Fibroblast of lung (primary cell): ENCODE data around the gene FAM219B. TPM values are rescaled to one million over a fixed set of nuclear protein-coding genes. Genes with fewer than 3 reads are reported as not detected.
"Not testable (repeated sequence)": the region's sequence is repeated elsewhere in the genome, so short reads cannot be mapped to it uniquely, and the experiment has no call there.

Source experiments
- DNase-seq, 2 donors: peaks; one replicate each; pipeline versions ENCODE4 v3.0.0 to v3.0.0-alpha.2; 2010; ENCODE audit warnings: low read depth in 2 of 2
- H2AFZ ChIP-seq: 2 replicates; pipeline ENCODE4 v1.5.1; 2012; ENCODE audit warnings: low read length, control low read depth, inconsistent platforms
- H3K27ac ChIP-seq: 2 replicates; pipeline ENCODE4 v1.5.1; 2011; ENCODE audit warnings: low read length, control low read depth; ENCODE audit not compliant: insufficient read depth
- H3K27me3 ChIP-seq: 2 replicates; pipeline ENCODE4 v1.5.1; 2011; ENCODE audit warnings: mild to moderate bottlenecking, low read length; ENCODE audit not compliant: control insufficient read depth, insufficient read depth
- H3K36me3 ChIP-seq: 2 replicates; pipeline ENCODE4 v1.5.1; 2011; ENCODE audit warnings: low read length; ENCODE audit not compliant: control insufficient read depth, insufficient read depth
- H3K4me1 ChIP-seq: 2 replicates; pipeline ENCODE4 v1.5.1; 2011; ENCODE audit warnings: low read length; ENCODE audit not compliant: control insufficient read depth, insufficient read depth; ENCODE audit errors: extremely low read depth
- H3K4me2 ChIP-seq: 2 replicates; pipeline ENCODE4 v1.5.1; 2011; ENCODE audit warnings: low read length, control low read depth; ENCODE audit not compliant: insufficient read depth; ENCODE audit errors: extremely low read depth
- H3K4me3 ChIP-seq, 4 experiments: fragments of 200-600 bp in 1 of 4; sonication (generic) in 1 of 4; replicated peaks in 1 of 4; 2 replicates each; pipeline ENCODE4 v1.5.1; 2011 to 2016; ENCODE audit warnings: low read length in 4 of 4, low read depth in 3 of 4, mild to moderate bottlenecking in 3 of 4, control low read depth in 2 of 4, inconsistent platforms in 1 of 4, mixed read lengths in 1 of 4; ENCODE audit not compliant: insufficient read depth in 1 of 4; ENCODE audit errors: control extremely low read depth in 1 of 4
- H3K79me2 ChIP-seq: 2 replicates; pipeline ENCODE4 v1.5.1; 2012; ENCODE audit warnings: mild to moderate bottlenecking, low read length, inconsistent platforms; ENCODE audit not compliant: control insufficient read depth, insufficient read depth
- H3K9ac ChIP-seq: 2 replicates; pipeline ENCODE4 v1.5.1; 2011; ENCODE audit warnings: mild to moderate bottlenecking, low read length, control low read depth; ENCODE audit not compliant: insufficient read depth
- H3K9me3 ChIP-seq: 2 replicates; pipeline ENCODE4 v1.5.1; 2012; ENCODE audit warnings: low read depth, low read length; ENCODE audit not compliant: control insufficient read depth, insufficient read depth
- H4K20me1 ChIP-seq: 2 replicates; pipeline ENCODE4 v1.5.1; 2011; ENCODE audit warnings: low read length; ENCODE audit not compliant: control insufficient read depth, insufficient read depth; ENCODE audit errors: extremely low read depth
- EZH2 ChIP-seq: IDR thresholded peaks from 2 replicates; pipeline ENCODE4 v1.5.1; 2012; ENCODE audit warnings: low read length, control low read depth, mild to moderate bottlenecking; ENCODE audit errors: missing control alignments
- polyA plus RNA-seq, 2 donors: library from polyadenylated mRNA; depleted of rRNA in 1 of 2; stranded (reverse) in 1 of 2; unstranded in 1 of 2; fragments of >200 nt; gene quantifications; 2 replicates each; pipeline ENCODE4 v1.2.1, GENCODE V29; 2011 to 2012; ENCODE audit warnings: missing spikeins in 1 of 2
- total RNA-seq: library from RNA; depleted of rRNA; stranded (reverse); fragments of >200 nt; gene quantifications from 2 replicates; pipeline ENCODE4 v1.2.1, GENCODE V29; 2014
- TF ChIP-seq, protein P1 (sequence below), 2 donors: IDR thresholded peaks in 1 of 2; conservative IDR thresholded peaks in 1 of 2; 1 replicate in 1 of 2; 2 replicates in 1 of 2; pipeline ENCODE4 v1.5.1; 2011 to 2012; ENCODE audit warnings: low read length in 2 of 2, control low read depth in 1 of 2, inconsistent platforms in 1 of 2, low read depth in 1 of 2, mild to moderate bottlenecking in 1 of 2

FAM219B gene
- total and polyA plus RNA-seq, 2 donors (not counting 1 experiment from before 2014, with no cell fraction given), result 35.3 to 53.8 TPM

GRCh38 chr15:74896316-74896715, 10.3 kb downstream of the FAM219B start:
- Histone ChIP-seq H3K4me3 (no peak overlapping the region), H3K4me2 (no peak overlapping the region), H4K20me1 (peaks cover 1% of the 10 kb centered on the region), H3K9me3 (no peaks in the 10 kb centered on the region), H3K27me3 (no peaks in the 10 kb centered on the region), H2AFZ (no peak overlapping the region), H3K9ac (no peak overlapping the region), H3K4me1 (no peaks in the 10 kb centered on the region), H3K36me3 (peaks cover 31% of the 10 kb centered on the region), H3K79me2 (no peaks in the 10 kb centered on the region), H3K27ac (no peak overlapping the region)
- DNase-seq, result no peak
- no peak for TF ChIP-seq EZH2
- TF ChIP-seq, protein P1, sequence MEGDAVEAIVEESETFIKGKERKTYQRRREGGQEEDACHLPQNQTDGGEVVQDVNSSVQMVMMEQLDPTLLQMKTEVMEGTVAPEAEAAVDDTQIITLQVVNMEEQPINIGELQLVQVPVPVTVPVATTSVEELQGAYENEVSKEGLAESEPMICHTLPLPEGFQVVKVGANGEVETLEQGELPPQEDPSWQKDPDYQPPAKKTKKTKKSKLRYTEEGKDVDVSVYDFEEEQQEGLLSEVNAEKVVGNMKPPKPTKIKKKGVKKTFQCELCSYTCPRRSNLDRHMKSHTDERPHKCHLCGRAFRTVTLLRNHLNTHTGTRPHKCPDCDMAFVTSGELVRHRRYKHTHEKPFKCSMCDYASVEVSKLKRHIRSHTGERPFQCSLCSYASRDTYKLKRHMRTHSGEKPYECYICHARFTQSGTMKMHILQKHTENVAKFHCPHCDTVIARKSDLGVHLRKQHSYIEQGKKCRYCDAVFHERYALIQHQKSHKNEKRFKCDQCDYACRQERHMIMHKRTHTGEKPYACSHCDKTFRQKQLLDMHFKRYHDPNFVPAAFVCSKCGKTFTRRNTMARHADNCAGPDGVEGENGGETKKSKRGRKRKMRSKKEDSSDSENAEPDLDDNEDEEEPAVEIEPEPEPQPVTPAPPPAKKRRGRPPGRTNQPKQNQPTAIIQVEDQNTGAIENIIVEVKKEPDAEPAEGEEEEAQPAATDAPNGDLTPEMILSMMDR (conservative IDR thresholded peaks at IDR 0.05 in 1 of 2, IDR thresholded peaks at IDR 0.05 in 1 of 2; ENCODE audit: low read depth in 1 of 2, low read length in 2 of 2), result no peak

- Histone ChIP-seq H3K27me3 (no peaks in the 10 kb centered on the region), H3K27ac (no peak overlapping the region), H3K9me3 (no peaks in the 10 kb centered on the region), H3K9ac (no peak overlapping the region), H3K4me1 (no peaks in the 10 kb centered on the region), H3K36me3 (peaks cover 28% of the 10 kb centered on the region), H3K4me3 (no peak overlapping the region), H3K79me2 (no peaks in the 10 kb centered on the region), H4K20me1 (peaks cover 1% of the 10 kb centered on the region), H2AFZ (no peak overlapping the region), H3K4me2 (no peak overlapping the region)
- no peak for DNase-seq
- no peak for TF ChIP-seq EZH2
- TF ChIP-seq, protein P1 (conservative IDR thresholded peaks at IDR 0.05 in 1 of 2, IDR thresholded peaks at IDR 0.05 in 1 of 2; ENCODE audit: low read depth in 1 of 2, low read length in 2 of 2), result no peak
These were observed 10.8 kb downstream of the FAM219B start for GRCh38 chr15:74895830-74896229.

DNA sequence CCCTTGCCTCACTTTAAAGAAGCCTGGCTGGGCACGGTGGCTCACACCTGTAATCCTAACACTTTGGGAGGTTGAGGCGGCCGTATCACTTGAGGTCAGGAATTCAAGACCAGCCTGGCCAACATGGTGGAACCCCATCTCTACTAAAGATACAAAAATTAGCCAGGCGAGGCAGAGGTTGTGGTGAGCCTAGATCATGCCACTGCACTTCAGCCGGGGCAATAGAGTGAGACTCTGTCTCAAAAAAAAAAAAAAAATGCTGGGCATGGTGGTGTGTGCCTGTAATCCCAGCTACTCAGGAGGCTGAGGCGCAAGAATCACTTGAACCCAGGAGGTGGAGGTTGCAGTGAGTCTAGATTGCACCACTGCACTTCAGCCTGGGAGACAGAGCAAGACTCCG, 12.3 kb downstream of the FAM219B start:
- H3K9ac ChIP-seq, DNase-seq, H3K79me2 ChIP-seq, H3K27ac ChIP-seq, H3K4me2 ChIP-seq, H2AFZ ChIP-seq, H3K4me3 ChIP-seq, H3K9me3 ChIP-seq, H4K20me1 ChIP-seq, H3K27me3 ChIP-seq, H3K4me1 ChIP-seq: not testable (repeated sequence)
- peaks cover 21% of the 10 kb centered on the region for H3K36me3 ChIP-seq
